Thoracic aorta (tissue), 2 donors: ENCODE measurements around the gene UFC1. TPM values are rescaled to one million over a fixed set of nuclear protein-coding genes. Genes with fewer than 3 reads are reported as not detected.
A peak's percentile ranks its signal among the peaks of the same experiment; 100 is the strongest.

Experiments
- ATAC-seq: fragments of 150-250 bp; one replicate; pipeline ENCODE4 v1.8.0; 2017; ENCODE audit warnings: low read depth; ENCODE audit not compliant: insufficient number of reproducible peaks, low FRiP score
- DNase-seq: peaks from one replicate; pipeline ENCODE4 v3.0.0-alpha.2; 2020; ENCODE audit warnings: low spot score
- H3K27ac ChIP-seq, 2 donors: fragments of 200-600 bp; sonication (generic); 1 replicate in 1 of 2; 2 replicates in 1 of 2; pipeline ENCODE4 v1.5.1; 2016; ENCODE audit warnings: mild to moderate bottlenecking in 2 of 2, moderate library complexity in 2 of 2
- H3K27me3 ChIP-seq: fragments of 200-600 bp; sonication (generic); replicated peaks from 2 replicates; pipeline ENCODE4 v1.6.0; 2016; ENCODE audit warnings: mild to moderate bottlenecking; ENCODE audit not compliant: insufficient read depth
- H3K36me3 ChIP-seq: fragments of 200-600 bp; sonication (generic); one replicate; pipeline ENCODE4 v1.5.1; 2016
- H3K4me1 ChIP-seq, 2 donors: fragments of 200-600 bp; sonication (generic); 1 replicate in 1 of 2; 2 replicates in 1 of 2; pipeline versions ENCODE4 v1.5.1 to v1.6.0; 2016; ENCODE audit warnings: low read depth in 2 of 2, mild to moderate bottlenecking in 1 of 2; ENCODE audit not compliant: control insufficient read depth in 1 of 2
- H3K4me3 ChIP-seq: fragments of 200-600 bp; sonication (generic); 2 replicates; pipeline ENCODE4 v1.5.1; 2016; ENCODE audit warnings: mild to moderate bottlenecking
- H3K9me3 ChIP-seq: fragments of 200-600 bp; sonication (generic); 2 replicates; pipeline ENCODE4 v1.5.1; 2016
- total RNA-seq, 2 donors: library from RNA; depleted of rRNA; stranded (reverse); fragments of >200 nt; gene quantifications; one replicate each; pipeline versions ENCODE4 v1.1.0 to v1.2.3, GENCODE V29; 2016
- TF ChIP-seq, protein P1 (sequence below): fragments of 200-600 bp; sonication (generic); IDR thresholded peaks from one replicate; pipeline ENCODE4 v1.5.1; 2019; ENCODE audit warnings: antibody characterized with exemption

UFC1 gene
- total RNA-seq, 2 donors from 2014 or later, result 54.2 to 73.9 TPM

DNA sequence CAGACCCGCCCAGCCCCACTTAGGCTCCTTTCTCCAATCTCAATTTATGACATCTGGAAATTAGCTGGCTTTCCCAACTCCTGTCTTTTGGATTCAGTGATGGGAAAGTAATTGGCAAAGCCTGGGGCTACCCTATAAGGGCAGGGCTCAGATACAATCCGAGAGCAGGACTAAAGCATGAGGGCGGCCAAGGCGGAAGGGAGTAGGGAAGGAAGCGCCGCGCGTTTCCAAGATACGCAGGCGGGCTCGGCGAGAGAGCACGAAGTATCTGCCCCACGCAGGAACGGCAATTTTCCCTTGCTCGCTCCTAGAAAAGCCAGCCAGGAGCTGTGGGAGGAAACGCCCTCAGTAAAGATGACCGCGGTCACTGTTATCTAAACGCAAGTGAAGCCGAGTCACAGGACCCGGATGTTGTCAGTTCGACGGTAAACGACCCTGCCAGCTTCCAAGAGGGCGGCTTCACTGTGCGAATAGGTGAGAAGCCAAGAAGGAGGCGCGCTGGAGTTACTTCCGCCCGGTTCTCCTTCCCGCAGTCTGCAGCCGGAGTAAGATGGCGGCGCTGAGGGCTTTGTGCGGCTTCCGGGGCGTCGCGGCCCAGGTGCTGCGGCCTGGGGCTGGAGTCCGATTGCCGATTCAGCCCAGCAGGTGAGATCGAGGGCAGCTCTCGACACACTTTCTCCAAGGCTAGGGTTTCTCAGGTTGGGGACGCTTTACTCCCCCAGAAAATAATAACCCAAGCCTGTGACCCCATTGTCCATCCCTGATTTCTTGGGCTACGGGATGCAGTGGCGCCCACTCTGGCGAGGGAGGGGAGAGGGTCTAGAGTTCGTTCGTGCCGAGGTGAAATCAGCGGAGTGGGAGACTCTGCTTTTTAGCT, 48.3 kb downstream of the UFC1 start, which contains the start of gene NDUFS2:
Gene NDUFS2 (plus strand): TSS at position 532 of the 877 bp plus-strand sequence. CDS start 19 bp downstream, at position 551.
- H3K4me3 ChIP-seq, result peak within 1 kb of the TSS; percentile 86
- no peaks in the 10 kb centered on the region for H3K9me3 ChIP-seq
- peak; percentile 94 for ATAC-seq
- peak; percentile 95 for DNase-seq
- no peaks in the 10 kb centered on the region for H3K27me3 ChIP-seq
- peaks cover 7% of the 10 kb centered on the region for H3K36me3 ChIP-seq
- H3K4me1 ChIP-seq, result peaks cover 13 to 41% of the 10 kb centered on the region in 2 donors
- TF ChIP-seq, protein P1, sequence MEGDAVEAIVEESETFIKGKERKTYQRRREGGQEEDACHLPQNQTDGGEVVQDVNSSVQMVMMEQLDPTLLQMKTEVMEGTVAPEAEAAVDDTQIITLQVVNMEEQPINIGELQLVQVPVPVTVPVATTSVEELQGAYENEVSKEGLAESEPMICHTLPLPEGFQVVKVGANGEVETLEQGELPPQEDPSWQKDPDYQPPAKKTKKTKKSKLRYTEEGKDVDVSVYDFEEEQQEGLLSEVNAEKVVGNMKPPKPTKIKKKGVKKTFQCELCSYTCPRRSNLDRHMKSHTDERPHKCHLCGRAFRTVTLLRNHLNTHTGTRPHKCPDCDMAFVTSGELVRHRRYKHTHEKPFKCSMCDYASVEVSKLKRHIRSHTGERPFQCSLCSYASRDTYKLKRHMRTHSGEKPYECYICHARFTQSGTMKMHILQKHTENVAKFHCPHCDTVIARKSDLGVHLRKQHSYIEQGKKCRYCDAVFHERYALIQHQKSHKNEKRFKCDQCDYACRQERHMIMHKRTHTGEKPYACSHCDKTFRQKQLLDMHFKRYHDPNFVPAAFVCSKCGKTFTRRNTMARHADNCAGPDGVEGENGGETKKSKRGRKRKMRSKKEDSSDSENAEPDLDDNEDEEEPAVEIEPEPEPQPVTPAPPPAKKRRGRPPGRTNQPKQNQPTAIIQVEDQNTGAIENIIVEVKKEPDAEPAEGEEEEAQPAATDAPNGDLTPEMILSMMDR, result no peak
- H3K27ac ChIP-seq, result peak within 1 kb of the TSS; percentile 94 to 99

DNA sequence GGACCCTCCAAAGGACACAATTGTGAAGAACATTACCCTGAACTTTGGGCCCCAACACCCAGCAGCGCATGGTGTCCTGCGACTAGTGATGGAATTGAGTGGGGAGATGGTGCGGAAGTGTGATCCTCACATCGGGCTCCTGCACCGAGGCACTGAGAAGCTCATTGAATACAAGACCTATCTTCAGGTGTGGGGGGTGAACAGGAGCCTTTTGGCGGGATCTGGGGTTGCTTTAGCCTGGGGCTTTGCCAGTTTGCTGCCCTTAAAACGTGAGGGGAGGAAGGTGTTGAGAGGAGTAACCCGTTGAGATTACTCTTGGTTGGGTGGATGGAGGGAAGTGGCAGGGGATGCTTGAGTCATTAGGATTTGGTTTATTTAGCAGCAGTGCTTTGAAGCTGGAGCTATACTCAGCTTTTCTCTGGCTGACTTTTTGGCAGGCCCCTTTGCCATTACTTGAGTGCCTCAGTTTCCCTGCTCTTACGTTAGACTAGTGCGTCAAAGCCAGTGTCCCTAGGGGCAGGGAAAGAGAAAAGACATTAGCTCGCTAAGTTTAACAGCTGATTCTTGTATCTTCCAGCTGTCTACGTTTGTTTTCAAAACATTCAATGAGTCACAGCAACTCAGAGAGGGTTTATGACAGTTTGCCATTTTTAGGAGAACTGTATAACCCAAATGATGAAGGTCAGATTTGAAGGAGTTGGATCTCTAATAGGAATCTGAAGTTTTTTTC, 52.8 kb downstream of the UFC1 start:
- TF ChIP-seq, protein P1, result no peak
- no peak for DNase-seq
- no peak for ATAC-seq
- no peaks in the 10 kb centered on the region for H3K9me3 ChIP-seq
- H3K27me3 ChIP-seq, result no peaks in the 10 kb centered on the region
- no peak overlapping the region for H3K27ac ChIP-seq
- H3K4me3 ChIP-seq, result no peak overlapping the region
- H3K4me1 ChIP-seq, result peaks cover 11 to 19% of the 10 kb centered on the region in 2 donors
- H3K36me3 ChIP-seq, result peaks cover 31% of the 10 kb centered on the region

DNA sequence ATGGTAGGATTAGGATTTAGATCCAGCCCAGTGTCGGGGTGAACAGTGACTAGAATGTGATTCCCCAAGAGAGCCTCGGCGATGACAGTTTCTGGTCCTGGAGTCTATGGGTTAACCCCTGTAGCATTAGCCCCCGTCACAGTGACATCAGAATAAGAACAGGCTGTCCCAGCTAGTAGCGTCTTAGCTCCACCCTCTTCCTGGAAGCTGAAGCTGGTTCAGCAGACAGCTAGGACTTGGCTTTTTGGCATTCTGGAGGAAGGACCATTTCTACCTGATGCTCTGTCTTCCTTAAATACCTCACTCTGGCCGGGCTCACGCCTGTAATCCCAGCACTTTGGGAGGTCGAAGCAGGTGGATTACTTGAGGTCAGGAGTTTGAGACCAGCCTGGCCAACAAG, 53.4 kb downstream of the UFC1 start:
- Histone ChIP-seq H3K27ac (no peak overlapping the region), H3K27me3 (no peaks in the 10 kb centered on the region), H3K36me3 (peaks cover 36% of the 10 kb centered on the region), H3K9me3 (no peaks in the 10 kb centered on the region), H3K4me3 (no peak overlapping the region), H3K4me1 (peaks cover 11 to 18% of the 10 kb centered on the region in 2 donors)
- DNase-seq (no peak), ATAC-seq (peak; percentile 66)
- TF ChIP-seq, protein P1, result no peak

Other genes with a start within 250 kb of the UFC1 start
- 1 to 10 TPM in 1 of 2 donors, not detected in 1; 3.0 TPM for gene ITLN2, start 199.2 kb upstream of the UFC1 start, total RNA-seq
- gene F11R, start 132.8 kb upstream of the UFC1 start, total RNA-seq, result 10 to 100 TPM; 19.1 to 20.7 TPM
- 10 to 100 TPM; 19.9 to 34.2 TPM for gene TSTD1, start 115.0 kb upstream of the UFC1 start, total RNA-seq
- gene USF1, start 108.0 kb upstream of the UFC1 start, total RNA-seq, result 10 to 100 TPM; 57.9 to 69.4 TPM
- gene ARHGAP30, start 84.1 kb upstream of the UFC1 start, total RNA-seq, result 10 to 100 TPM; 16.4 to 16.9 TPM
- gene NECTIN4, start 64.4 kb upstream of the UFC1 start, total RNA-seq, result under 1 TPM in 1 of 2 donors, not detected in 1; 0.14 TPM
- gene KLHDC9, start 55.6 kb upstream of the UFC1 start, total RNA-seq, result 1 to 10 TPM; 7.9 to 8.6 TPM
- 10 to 100 TPM; 22.7 to 92.7 TPM for gene PFDN2, start 35.9 kb upstream of the UFC1 start, total RNA-seq
- 10 to 100 TPM; 25.3 to 42.1 TPM for gene NIT1, start 35.9 kb upstream of the UFC1 start, total RNA-seq
- gene DEDD, start 21.3 kb upstream of the UFC1 start, total RNA-seq, result 10 to 100 TPM; 30.7 to 34.3 TPM
- 10 to 100 TPM; 23.2 to 28.8 TPM for gene USP21, start 5.5 kb downstream of the UFC1 start, total RNA-seq
- gene PPOX, start 12.4 kb downstream of the UFC1 start, total RNA-seq, result 10 to 100 TPM; 18.2 to 33.6 TPM
- gene B4GALT3, start 23.5 kb downstream of the UFC1 start, total RNA-seq, result 100 to 1,000 TPM in 1 of 2 donors, 10 to 100 TPM in 1; 36.4 to 145 TPM
- gene ADAMTS4, start 45.1 kb downstream of the UFC1 start, total RNA-seq, result 100 to 1,000 TPM in 1 of 2 donors, 10 to 100 TPM in 1; 15.0 to 171 TPM
- gene NDUFS2, start 48.4 kb downstream of the UFC1 start, total RNA-seq, result 10 to 100 TPM; 61.5 to 63.5 TPM
- gene FCER1G, start 61.3 kb downstream of the UFC1 start, total RNA-seq, result 100 to 1,000 TPM in 1 of 2 donors, 10 to 100 TPM in 1; 82.9 to 101 TPM
- gene APOA2, start 69.7 kb downstream of the UFC1 start, total RNA-seq, result not detected
- 10 to 100 TPM; 12.8 to 13.4 TPM for gene TOMM40L, start 72.1 kb downstream of the UFC1 start, total RNA-seq
- gene NR1I3, start 84.2 kb downstream of the UFC1 start, total RNA-seq, result not detected
- 1 to 10 TPM in 1 of 2 donors, under 1 TPM in 1; 0.68 to 1.8 TPM for gene PCP4L1, start 104.8 kb downstream of the UFC1 start, total RNA-seq
- gene MPZ, start 156.0 kb downstream of the UFC1 start, total RNA-seq, result 1 to 10 TPM; 2.7 to 2.8 TPM
- gene SDHC, start 160.4 kb downstream of the UFC1 start, total RNA-seq, result 10 to 100 TPM; 38.9 to 95.7 TPM
- gene CFAP126, start 213.9 kb downstream of the UFC1 start, total RNA-seq, result not detected